Measurements from ENCODE around the gene MRPS5.

DNA sequence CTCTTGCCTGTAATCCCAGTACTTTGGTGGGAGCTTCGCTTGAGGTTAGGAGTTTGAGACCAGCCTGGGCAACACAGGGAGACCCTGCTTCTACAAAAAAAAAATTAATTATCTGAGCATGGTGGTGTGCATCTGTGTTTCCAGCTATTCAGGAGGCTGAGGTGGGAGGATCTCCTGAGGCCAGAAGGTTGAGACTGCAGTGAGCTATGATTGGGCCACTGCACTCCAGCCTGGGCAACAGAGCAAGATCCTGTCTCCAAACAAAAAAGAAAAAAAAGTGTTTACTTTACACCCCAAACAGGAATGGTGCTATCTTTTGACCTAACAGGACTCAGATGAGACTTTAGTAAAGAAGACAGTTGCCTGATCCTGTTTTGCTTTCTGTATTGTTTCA lies 60.5 kb downstream of the MRPS5 start:
- TF ChIP-seq EZH2 (IDR thresholded peaks at IDR 0.05; ENCODE audit: insufficient read depth, low read length): no peak
- TF ChIP-seq, protein P1, sequence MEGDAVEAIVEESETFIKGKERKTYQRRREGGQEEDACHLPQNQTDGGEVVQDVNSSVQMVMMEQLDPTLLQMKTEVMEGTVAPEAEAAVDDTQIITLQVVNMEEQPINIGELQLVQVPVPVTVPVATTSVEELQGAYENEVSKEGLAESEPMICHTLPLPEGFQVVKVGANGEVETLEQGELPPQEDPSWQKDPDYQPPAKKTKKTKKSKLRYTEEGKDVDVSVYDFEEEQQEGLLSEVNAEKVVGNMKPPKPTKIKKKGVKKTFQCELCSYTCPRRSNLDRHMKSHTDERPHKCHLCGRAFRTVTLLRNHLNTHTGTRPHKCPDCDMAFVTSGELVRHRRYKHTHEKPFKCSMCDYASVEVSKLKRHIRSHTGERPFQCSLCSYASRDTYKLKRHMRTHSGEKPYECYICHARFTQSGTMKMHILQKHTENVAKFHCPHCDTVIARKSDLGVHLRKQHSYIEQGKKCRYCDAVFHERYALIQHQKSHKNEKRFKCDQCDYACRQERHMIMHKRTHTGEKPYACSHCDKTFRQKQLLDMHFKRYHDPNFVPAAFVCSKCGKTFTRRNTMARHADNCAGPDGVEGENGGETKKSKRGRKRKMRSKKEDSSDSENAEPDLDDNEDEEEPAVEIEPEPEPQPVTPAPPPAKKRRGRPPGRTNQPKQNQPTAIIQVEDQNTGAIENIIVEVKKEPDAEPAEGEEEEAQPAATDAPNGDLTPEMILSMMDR (IDR thresholded peaks at IDR 0.05; ENCODE audit: insufficient read depth, low read depth, low read length): no peak

Data from astrocyte (in vitro differentiated cells and primary cell).